Body of pancreas (tissue), 4 donors: ENCODE results near the gene SCAPER.

Experiments
- CTCF ChIP-seq, 7 experiments: fragments of 450-650 bp in 4 of 7; fragments of 200-600 bp in 3 of 7; sonication (generic) in 3 of 7; IDR thresholded peaks; one replicate each; pipeline ENCODE4 v1.5.1; 2016 to 2019; ENCODE audit warnings: antibody characterized with exemption in 7 of 7
- POLR2A ChIP-seq, 3 donors: fragments of 450-650 bp; IDR thresholded peaks; one replicate each; pipeline ENCODE4 v1.6.1; 2016; ENCODE audit warnings: antibody characterized with exemption in 3 of 3, mild to moderate bottlenecking in 2 of 3

GRCh38 chr15:76935620-76936019, 30.5 kb upstream of the SCAPER start:
- TF ChIP-seq CTCF (IDR thresholded peaks at IDR 0.05) (no peak), POLR2A (IDR thresholded peaks at IDR 0.05) (no peak)
